ENCODE results near the gene OR4N5.

DNA sequence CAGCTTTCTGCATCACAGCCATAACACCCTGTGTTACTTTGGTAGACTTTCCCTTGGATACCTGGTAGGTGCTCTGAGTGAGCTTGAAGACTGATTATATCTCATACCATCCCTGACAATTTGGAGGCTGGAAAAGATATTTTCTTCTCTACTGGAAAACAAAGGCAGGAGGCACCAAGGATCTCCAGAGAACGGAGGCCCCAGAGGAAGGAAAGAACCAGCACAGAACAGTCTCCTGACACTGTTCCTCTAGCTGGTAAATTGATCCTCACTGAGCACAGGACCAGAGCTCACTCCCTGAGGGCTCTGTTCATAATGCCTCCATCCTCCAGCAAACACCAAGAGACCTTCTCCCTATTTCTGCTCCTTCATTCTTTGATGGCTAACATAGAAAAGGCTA, 52.0 kb downstream of the OR4N5 start, which contains the start of gene OR11G2:
- TF ChIP-seq, protein P1, sequence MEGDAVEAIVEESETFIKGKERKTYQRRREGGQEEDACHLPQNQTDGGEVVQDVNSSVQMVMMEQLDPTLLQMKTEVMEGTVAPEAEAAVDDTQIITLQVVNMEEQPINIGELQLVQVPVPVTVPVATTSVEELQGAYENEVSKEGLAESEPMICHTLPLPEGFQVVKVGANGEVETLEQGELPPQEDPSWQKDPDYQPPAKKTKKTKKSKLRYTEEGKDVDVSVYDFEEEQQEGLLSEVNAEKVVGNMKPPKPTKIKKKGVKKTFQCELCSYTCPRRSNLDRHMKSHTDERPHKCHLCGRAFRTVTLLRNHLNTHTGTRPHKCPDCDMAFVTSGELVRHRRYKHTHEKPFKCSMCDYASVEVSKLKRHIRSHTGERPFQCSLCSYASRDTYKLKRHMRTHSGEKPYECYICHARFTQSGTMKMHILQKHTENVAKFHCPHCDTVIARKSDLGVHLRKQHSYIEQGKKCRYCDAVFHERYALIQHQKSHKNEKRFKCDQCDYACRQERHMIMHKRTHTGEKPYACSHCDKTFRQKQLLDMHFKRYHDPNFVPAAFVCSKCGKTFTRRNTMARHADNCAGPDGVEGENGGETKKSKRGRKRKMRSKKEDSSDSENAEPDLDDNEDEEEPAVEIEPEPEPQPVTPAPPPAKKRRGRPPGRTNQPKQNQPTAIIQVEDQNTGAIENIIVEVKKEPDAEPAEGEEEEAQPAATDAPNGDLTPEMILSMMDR (IDR thresholded peaks at IDR 0.05), result no peak
- TF ChIP-seq POLR2A (IDR thresholded peaks at IDR 0.05), result no peak
- TF ChIP-seq EP300 (IDR thresholded peaks at IDR 0.05; ENCODE audit: low read depth), result no peak
- TF ChIP-seq POLR2AphosphoS5 (IDR thresholded peaks at IDR 0.05), result no peak
